Measurements from ENCODE around the gene ALOXE3.

The ALOXE3 gene

DNA sequence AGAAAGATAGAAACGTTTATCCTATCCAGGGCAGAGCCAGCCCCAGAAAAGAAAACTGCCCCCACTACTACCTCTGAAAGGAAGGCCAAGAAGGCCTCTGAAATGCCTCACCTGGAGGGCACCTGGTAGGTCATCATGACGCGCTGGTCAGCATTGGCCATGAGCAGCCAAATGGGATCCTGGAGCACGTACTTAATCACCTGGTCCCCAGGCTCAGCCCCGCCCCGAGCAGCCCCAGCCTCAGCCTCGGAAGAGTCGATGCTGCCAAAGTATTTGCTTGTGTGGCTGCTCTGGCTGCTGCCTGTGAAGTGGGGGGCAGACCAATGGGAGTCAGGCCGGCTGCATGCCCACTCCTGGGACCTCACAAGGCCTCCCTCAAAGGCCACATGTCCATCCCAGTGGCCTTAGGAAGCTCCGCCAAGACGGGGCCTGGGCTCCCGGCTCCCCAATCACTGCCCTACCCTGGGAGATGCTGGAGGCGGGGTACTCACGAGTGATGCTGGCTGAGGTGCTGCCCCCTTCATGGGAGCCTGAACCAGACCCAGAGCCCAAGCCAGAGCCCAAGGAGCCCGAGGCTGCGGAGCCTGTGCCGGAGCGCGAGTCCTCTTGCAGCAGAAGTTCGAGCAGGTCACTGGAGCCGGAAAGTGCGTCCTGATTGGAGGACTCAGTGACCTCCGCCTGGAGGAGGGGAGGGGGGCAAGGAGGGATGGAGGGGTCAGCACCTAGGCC, 24.0 kb upstream of the ALOXE3 start:
- no peak for DNase-seq (ENCODE audit: low read depth in 3 of 3)

DNA sequence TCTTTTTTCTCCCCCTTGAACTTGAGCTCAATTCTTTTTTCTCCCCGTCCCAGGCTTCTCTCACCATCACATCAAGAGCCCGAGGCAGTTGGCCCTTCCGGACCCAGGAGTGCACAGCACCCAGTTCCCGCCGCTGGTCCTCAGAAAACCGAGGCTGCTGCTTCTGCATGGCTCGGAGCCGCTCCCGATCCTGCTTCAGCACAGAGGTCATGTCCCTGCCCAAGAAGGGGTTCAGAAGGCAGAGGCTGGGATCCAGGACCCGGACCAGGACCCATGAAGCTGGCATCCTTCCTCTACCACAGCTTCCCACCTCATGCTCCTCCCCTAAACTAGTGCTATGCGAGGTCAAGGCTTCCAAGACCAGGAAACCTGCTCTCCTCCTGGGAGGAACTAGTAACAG, 23.4 kb upstream of the ALOXE3 start:
- DNase-seq (ENCODE audit: low read depth in 3 of 3): no peak

DNA sequence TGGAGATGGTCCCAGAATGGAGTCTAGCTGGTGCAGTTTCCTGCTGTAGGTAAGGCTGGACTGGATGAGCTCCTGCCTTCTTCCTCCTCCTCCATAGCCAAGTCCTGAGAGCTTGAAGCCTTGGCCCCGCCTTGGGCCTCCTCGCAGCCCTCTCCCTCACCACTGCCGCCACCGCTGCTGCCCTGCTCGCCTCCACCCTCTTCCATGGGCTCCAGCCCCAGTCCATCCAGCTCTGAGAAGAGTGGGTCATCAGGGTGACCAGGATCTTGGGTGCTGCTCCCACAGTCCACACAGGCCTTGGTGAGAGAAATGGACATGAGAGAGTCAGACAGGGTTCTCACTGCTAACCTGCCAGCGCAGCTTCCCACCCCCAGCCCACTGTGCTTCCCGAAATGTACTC, 22.7 kb upstream of the ALOXE3 start:
- no peak for DNase-seq (ENCODE audit: low read depth in 3 of 3)

DNA sequence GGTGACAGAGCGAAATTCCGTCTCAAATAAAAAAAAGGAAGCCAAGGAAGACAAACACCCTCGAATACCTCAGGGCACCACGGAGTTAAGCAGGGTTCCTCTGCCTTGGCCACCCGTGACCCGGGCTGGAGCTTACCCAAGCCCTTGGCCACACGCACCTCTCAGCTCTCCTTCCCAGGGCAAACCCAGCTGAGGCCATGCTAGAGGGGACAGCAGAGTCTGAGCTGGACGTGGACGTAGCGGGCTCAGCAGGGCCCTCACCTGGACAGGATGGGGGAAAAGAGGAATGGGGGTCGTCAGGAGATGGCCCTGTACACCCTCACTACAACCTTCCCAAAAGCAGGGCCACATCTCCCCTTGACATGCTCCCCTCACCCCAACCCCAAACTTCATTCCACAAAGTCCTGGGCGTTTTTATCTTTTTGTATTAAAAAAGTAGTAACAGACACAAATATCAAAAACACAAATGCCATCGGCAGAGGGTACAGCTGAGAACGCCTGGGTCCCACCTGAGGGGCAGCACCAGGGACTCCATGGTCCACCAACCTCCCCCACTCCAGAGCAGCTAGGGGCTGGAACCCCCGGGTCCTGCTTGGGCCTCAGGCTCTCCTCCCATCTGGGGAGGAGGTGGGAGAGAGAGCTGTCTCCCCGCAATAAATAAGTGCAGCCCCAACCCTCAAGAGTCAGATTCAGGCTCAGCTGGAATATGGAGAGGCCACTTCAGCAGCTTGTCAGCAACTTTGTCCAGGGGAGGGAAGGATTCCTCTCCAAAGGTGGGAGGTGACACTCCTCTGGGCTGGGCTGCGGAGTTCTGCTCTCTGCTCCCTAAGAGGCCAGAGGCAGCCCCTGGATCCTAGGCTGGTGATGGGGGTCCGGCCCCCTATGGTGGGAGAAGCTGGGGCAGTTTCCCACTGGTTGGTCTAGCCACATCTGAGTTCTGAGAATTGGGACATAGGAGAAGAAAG, 22.0 kb upstream of the ALOXE3 start:
- no peak for DNase-seq (ENCODE audit: low read depth in 3 of 3)

DNA sequence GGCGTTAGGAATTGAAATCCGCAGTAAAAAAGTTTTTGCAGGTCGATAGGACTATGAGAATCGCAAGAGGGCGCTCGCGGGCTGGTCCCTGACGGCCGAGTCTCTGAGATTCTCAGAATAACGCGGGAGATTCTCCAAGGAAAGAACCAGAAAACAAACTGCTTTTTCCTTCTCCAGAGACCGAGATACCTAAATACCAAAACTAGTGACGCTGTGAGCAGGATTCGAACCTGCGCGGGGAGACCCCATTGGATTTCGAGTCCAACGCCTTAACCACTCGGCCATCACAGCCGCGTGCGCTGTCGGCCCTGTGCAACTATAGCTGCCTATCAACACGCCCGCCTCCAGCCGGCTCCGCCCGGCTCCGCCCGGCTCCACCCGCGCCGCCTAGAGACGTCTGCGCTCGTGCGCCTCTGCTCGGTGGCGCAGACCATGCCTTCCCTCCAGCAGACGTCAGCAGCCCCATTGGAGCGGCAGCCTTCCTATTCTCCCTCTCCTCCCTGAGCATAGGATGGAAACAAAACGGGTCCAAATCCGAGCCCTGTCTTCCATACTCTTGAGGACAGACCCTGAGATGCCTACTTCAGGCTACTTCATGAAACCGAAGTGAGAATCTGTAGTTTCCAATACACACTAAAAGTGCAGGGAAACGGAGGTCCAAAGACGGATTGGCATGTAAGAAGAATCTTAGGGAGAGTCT, 20.5 kb upstream of the ALOXE3 start:
- DNase-seq (ENCODE audit: low read depth in 3 of 3): peak; percentile 93 to 98 (median 97)

DNA sequence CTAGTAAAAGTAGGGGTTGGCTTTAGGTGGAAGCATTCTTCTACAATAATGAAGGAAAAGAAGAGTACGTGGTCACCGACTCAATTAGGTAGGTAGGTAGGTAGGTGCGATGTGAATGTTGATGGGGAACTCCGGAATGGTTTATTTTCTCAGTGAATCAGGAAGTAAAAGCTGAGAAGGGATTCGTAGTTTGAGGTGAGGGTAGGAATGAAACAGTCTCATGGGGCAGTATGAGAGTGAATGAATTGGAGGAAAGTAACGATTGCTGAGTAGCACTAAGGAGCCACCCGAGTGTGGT, 20.0 kb upstream of the ALOXE3 start:
- no peak for DNase-seq (ENCODE audit: low read depth in 3 of 3)

DNA sequence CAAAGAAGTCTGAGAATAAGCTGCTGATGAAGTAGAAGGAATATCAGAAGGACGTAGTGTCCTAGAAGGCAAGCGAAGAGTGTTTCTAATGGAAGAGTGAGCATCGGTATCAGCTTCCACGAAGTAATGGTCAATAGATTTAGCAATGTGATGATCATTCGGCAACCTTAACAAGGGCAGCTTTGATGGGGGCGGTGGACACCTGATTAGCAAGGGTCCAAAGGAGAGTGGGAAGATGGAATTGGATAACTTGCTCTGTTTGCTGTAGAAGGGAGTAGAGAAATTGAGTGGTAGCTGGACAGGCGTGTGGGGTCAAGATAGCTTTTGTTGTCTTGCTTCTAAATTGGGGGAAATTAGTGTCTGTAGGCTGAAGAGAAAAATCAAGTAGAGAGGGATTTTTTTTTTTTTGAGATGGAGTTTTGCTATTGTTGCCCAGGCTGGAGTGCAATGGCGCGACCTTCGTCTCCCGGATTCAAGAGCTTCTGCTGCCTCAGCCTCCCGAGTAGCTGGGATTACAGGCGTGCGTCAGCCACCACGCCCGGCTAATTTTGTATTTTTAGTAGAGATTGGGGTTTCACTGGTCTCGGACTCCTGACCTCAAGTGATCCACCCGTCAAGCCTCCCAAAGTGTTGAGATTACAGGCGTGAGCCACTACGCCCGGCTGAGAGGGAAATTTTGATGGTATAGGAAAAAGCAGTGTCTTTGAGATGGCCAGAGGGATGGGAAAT, 19.5 kb upstream of the ALOXE3 start:
- DNase-seq (ENCODE audit: low read depth in 3 of 3): no peak

DNA sequence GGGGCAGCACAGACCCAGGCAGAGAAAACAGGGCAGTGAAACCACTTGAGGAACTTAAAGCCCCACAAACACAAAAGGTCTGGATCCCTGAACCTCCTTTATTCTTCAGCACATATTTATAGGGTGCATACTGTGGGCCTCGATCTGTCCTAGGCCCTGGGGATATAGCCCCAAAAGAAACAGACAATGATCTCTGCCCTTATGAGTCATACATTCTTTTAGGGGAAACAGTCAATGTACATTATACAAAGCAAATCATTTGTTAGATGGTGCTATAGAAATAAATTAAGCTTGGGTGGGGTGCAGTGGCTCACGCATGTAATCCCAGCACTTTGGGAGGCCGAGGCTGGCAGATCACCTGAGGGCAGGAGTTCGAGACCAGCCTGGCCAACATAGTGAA, 15.6 kb upstream of the ALOXE3 start:
- DNase-seq (ENCODE audit: low read depth in 3 of 3): no peak

DNA sequence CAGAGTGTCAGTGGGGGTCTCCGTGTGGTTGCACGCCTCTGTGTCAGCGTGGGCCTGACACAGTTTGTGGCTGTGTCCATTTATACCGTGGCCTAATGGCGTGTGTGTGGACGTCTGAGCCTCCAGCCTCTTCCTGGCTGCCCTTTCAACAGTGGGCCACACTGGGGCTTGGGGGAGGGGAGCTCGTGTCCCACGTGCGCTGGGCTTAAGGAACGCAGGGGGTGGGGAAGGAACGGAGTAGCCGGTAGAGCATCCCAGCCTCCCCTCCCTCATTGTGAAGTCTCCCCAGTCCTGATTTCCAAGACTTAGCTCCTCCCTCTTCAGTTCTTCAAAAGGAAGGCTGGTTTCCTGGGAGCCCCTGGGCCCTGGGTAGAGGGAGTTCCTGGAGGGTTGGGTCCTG, 15.1 kb upstream of the ALOXE3 start:
- DNase-seq (ENCODE audit: low read depth in 3 of 3): no peak

DNA sequence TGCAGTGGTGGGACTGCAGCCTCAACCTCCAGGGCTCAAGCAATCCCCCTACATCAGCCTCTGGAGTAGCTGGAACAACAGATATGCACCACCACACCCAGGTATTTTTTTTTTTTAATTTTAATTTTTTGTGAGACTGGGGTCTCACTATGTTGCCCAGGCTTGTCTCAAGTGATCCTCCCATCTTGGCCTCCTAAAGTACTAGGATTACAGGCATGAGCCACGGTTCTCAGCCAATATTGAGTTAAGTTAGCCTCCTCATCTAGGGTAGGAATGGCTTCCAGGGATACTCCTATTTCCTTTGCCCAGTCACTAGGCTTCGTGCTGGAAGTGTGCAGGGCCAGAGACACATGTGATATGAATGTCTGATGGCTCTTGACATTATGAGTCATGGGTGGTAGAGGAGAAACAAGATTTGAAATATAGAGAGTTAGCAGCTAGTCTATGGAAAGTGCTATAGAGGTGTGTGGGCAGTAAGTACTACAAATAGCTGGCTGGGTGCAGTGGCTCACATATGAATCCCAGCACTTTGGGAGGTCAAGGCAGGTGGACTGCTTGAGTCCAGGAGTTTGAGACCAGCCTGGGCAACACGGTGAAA, 13.6 kb upstream of the ALOXE3 start:
- no peak for DNase-seq (ENCODE audit: low read depth in 3 of 3)

DNA sequence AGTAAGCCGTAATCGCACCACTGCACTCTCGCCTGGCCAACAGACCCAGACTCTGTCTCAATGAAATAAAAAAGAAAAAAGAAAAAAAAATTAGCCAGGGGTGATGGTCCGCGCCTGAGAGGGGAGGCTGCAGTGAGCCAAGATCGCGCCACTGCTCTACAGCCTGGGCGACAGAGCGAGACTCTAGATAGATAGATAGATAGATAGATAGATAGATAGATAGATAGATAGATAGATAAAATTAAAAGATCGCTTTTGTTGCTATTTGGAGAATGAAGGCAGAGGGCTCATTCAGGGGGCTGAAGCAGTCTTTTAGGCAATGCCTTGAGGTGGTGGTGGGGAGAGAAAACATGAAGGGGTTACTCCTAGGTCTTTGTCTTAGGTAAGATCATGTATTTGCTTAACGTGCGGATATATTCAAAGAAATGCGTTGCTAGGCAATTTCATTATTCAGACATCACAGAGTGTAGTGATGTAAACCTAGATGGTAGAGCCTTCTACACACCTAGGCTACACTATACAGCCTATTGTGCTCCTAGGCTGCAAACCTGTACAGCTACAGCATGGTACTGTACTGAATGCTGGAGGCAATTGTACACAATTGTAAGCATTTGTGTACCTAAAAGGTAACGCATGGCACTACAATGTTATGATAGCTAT, 9.9 kb upstream of the ALOXE3 start:
- DNase-seq (ENCODE audit: low read depth in 3 of 3): no peak

DNA sequence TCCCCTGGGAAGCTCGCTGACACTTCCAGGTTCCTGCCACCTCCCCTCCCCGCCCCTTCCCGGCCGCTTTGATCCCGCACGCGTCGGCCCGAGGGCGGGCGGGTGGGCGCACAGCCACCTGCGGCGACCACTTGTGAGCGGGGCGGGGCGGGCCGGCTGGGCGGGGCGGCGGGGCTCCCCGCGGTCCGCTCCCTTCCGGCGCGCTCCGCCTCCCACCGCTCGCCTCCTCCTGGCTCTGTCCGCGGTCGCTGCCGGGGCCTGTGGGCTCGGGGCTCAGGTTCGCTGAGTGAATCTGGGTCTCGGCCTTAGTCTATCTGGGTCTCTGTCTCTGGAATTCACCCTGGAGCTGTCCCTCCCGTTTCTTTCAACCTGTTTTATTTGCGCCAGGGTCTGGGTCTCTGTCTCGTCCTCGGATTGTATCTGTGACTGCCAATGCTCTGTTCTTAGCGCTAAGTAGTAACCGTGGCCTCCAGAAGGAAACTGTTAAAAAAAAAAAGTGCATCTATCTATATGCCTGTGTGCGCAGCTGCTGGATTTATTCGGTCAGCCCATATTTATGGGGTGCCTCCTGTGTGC, 8.3 kb upstream of the ALOXE3 start:
- peak in 1 of 3 experiments; percentile 59 for DNase-seq (ENCODE audit: low read depth in 3 of 3)

DNA sequence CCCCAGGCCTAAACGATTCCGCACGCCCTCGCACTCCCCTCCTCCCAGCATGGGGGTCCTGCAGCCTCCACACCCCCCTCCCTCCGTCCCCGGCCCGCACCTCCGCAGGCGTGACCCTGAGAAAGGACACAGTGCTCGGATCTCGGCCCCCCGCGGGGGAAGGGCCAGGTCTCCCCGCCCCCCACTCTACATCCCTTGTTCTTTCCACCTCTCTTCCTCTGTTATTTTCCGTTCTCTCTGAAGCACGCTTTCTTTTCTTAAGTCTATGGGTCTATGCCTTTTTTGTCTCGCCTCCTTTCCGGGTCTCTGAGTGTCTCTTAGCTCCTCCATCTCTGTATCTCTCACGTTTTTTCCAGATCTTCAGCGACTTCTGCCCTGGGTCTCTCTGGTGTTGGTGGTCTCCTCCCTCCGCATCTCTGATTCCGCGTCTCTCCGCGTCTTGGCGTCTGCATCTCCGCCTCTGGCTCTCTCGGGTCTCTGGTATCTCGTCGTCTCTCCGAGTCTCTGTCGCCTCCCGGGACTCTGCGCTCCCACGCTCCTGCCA, 7.7 kb upstream of the ALOXE3 start:
- DNase-seq (ENCODE audit: low read depth in 3 of 3): peak in 1 of 3 experiments; percentile 16

DNA sequence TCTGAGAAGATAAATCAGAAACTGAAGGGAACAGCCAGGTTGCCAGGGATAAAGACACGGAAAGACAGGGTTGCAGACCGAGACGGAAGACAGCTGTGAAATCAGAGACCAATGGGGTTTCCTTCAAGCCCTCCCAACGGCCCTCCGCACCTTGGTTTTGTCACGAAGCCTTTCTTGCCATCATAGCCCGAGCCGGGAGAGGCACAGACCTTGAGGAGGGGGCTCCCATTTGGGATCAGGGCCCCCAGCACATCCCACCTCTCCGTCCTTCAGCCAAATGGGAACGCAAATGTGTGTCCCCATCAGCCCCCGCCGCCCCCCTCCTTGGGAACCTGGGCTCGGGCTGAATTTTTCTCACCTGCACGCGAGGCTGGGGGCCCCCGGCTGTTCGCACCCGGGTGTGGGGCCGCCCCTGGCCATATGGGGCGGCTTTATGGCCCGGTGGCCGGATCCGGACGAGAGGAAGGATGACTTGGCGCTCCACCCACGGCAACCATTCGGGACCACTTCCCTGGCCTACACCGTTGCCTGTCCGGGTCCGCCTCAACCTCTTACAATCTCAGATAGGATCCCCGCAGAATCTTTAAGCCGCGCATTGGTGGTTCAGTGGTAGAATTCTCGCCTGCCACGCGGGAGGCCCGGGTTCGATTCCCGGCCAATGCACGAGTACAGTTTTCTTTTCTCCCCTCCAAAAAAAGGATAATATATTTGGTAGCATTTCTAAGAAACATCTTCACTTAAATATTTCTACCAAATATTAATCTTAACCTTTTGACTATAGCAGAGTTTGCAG, 7.0 kb upstream of the ALOXE3 start:
- peak; percentile 85 to 89 (median 88) for DNase-seq (ENCODE audit: low read depth in 3 of 3)

DNA sequence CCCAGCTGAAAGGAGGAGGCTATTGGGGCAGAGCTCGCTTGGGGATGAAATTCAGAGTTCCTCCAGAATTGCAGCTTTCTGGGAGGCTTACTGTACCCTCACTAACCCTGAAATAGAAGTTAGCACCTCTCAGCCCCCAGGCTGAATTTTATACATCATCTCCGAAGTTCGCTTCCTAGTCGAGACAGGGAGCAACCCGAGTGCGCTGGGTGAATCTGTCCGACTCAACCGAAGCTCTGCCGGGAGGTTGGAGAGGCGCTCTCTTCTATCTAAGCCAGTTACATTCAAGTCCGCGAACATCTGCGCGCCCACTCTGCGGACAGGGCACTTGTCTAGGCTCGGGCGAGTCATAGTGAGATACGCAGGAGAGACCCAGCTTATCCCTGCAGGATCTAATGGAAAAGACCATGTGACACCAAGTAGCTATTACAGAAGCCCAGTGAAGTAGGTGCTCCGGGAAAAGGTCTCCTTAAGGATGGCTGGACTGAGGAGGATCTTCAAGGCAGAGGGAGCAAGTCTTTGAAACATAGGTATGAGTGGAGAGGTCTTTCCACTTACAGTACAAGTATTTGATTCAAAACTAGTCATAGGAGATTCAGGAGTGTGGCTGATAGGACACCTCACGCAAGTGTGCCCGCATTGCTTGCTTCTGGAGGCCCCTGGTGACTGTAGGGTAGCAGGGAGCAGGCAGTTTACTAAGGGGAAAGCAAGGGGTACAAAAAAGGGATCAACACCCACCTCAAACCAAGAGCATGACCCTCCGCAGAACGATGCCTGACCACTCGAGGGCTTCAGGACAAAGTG, 6.2 kb upstream of the ALOXE3 start:
- DNase-seq (ENCODE audit: low read depth in 3 of 3): peak in 1 of 3 experiments; percentile 24

DNA sequence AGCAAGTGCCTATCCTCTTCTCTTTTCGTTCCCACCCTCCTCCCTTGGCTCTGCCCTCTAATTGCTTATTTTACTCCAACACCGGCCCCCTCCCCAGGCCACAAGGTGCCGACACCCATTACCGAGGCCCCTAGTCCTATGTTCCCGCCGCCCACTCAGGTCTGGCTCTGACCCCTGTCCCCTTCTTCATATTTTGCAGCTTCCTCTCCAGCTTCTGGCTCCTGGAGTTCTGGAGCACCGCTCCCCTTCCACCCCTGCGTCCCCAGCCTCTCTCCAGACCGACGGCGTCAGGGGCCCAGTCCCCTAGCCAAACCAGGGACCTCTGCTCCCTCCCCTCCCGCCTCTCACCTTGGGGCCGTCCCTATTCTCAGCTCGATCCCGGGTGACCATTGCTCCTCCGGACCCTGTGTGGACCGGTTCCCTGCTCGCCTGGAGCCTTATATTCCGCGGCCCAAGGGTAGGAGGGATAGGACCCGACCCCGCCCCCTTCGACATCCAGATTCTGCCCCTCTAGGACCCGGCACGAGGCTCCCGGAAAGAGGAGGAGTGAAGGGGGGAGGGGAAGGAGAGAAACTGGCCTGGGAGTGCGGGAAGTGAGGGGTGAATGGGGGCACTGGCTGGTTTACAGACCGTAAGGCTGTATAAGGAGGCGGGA, 5.5 kb upstream of the ALOXE3 start, which contains the start of gene HES7:
TSS of gene HES7 (minus strand) at position 412 of the 655 bp plus-strand sequence. CDS start at position 390, 22 bp downstream.
- no peak for DNase-seq (ENCODE audit: low read depth in 3 of 3)

DNA sequence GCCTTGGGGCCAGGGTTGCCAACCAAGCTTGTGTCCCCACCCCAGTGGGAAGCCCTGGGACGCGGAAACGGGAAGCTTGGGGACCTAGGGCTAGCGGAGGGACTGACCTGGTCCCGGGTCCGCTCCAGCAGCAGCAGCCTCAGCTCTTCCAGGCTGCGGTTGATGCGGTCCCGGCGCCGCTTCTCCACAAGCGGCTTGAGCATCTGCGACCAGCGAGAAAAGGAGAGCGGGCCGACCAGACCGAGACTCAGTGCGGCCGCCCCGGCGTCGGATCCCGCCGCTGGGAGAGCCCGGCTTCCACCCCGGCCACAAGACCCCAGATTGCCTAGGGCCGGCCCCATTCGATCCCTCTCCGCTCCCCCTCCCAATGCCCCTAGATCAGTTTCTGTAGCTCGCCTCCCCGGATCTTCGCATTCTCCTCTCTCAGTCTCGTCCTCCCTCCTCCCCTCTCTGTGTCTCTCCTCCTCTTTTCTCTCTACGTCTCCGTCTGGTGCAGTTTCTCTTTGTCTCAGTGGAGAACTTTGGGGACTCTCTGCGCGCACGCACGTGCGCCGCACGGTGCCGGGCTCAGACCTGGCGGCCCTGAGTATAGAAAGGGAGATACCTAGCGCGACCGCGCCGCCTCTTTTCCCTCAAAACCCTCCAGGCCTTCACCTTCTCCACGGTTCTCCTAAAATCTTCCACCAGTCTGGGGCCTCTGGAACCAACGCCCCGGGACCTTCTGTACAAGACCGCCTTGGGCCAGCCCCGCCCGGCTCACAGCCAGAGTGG, 4.8 kb upstream of the ALOXE3 start:
- peak in 1 of 3 experiments; percentile 51 for DNase-seq (ENCODE audit: low read depth in 3 of 3)

Data from stimulated activated CD4-positive, alpha-beta T cell treated with anti-CD3 and anti-CD28 coated beads, TNF-alpha, amount 100 ng/mL, for 24 hours (primary cell).